Stimulated activated CD8-positive, alpha-beta memory T cell treated with anti-CD3 and anti-CD28 coated beads, Interleukin-2, amount 100 ng/mL, for 48 hours (primary cell): ENCODE measurements around the gene ADRA2B.

ENCODE experiments used
- DNase-seq, 2 donors: peaks; one replicate each; pipeline ENCODE4 v3.0.0-alpha.2; 2020; ENCODE audit warnings: low read depth in 2 of 2

The ADRA2B gene

DNA sequence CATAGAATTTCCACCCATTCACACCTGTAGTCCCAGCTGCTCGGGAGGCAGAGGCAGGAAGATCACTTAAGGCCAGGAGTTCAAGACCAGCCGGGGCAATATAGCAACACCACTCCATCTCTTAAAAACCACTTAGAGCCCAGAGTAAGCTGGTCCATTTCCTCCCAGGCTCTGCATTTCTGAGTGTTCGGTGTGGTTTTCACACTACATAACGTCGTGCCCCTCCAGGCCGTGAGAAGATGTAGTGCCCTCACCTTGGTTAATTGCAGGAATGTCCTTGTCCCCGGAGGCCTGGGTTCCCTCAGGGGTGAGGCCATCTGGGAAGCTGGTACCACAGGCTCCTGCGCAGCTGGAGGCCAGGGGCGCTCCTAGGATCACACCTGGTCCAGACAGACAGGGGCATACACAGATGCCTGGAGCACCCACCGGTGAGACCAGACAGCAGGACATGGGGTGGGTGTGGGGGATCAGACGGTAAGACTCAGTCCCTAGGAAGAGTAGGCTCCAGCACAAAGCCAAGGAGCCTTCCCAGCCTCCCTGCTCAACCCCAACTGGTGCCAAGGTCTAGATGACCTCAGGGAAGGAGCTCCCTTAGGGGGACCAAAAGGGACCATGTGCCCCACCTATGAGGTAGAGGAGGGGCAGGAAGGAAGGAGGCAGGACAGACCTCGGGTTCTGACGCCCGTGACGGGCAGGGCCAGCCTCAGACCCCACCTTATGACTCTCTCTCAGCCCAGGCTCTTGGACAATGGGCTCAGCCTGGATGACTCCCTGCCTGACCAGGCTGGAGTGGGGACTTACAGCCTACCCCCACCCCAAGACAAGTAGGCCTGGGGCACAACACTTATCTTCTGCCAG, 21.2 kb upstream of the ADRA2B start:
- no peak for DNase-seq

DNA sequence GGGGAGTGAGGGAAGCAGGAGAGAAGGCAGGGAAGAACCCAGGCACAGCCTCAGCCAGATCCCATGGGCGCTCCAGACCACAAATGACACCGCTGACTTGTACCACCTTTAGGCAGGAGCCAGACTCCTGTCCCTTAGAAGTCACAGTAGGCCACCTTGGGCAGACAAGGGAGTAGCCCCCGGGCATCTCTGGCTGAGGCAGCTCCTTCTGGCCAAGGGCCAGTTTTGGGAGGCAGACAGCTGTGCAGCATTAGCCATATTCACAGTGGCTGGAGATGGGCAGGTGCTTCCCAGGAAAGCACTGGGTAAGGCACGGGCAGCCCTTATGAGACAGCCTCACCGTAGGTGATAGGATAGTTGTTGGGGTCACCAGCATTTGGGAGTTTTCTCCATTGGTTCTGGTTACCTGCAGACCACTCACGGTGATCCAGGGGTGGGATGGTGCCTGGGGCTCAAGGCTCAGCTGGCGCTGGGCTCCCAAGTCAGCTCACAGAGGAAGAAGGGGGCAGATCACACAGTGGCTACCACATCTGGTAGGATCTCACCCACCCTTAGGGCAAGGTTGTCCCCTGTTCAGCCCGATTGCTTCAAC, 19.9 kb upstream of the ADRA2B start:
- DNase-seq: no peak

DNA sequence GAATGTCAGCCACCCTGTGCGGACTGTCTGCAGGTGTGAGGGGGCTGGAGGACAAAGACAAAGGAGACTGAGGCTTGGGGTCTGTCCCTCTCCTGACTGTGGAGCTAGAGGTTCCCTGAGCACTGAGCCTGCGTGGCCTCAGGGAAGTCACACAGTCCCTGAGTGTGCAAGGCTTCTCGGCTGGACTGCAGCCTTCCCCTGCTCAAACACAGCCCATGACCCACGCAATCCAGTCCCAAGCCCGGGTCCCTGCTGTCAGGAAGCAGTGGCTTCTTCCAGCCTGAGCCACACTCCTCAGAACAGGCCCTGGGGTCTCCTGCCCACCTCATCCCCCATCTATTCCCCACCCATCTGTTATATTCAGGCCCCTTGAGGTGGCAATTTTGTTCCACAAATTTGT, 19.2 kb upstream of the ADRA2B start:
- no peak for DNase-seq

DNA sequence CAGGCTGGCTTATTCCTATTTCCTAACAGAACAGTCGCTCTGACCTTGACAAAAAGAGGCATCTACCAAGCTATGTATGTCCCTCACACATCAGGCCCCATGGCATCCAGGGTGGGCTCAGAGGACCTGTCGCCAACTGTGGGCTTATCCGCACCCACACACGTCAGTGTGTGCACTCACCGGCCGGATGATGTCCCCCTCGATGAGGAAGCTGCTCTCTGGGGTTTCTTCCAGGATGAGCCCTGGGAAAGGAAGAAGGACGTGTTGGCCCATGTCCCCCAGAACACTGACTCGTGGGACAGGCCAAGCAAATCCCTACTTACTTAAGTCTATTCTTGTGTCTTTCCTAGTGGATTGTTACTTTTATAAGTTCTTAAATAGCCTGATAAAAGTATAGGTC, 18.8 kb upstream of the ADRA2B start:
- no peak for DNase-seq

DNA sequence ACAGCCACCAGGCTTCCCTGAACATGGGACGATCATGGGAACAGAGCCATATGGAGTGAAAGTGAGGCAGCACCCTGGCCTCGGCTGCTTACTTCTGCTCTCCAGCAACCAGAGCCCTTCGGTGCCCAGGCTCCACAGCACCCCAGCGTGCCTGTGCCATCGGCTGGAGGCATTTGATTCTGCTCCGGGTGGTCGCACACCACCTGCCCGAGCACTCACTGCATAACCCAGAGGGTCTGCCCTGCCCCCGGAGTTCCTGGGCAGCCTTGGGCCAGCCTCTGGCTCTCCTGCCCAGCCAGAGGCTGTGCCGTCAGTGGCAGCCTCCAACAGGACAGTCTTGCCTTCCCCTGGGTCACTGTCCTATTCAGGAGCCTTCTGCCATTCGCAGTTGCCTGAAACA, 18.1 kb upstream of the ADRA2B start:
- no peak for DNase-seq

DNA sequence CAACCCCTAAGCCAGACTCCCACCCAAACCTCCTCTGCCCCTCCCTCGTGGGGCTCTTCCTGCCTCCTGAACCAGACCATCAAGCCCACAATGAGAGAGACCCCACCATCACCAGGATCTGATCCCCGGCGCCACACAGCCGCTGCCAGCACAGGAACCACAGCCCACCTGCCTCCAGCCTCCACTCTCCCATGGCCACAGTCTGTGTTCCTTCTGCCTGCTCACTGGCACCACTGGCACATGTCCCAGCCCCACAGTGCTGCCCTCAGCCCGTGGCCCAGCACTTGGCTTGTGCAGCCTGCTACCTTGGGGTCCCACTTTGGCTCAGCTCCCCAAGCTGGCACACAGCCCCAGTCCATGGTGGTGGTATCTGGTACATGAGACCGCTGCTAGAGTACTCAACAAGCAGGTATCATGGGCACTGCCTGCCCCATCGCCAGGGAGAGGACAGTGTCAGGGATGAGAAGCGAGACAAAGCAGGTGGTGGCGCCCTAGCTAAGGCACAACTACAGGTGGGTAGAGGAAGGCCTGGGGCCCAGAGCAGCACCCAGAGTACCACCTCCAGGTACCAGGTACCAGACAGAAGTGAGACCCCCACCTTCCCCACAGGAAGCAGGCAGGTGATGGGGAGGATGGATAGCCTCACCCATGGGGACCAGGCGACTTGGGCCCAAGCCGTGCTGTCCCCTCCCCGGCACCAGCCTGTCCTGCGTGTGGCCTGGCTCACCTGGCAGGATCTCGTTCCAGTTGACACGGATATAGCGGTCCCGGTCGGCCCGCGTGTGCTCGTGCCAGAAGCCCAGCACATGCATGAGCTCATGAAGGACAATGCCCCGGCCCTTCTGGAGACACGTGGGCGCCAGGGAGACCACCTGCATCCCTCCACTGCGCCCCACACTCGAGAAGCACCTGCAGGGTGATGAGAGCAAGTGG, 15.7 kb upstream of the ADRA2B start:
- no peak for DNase-seq

DNA sequence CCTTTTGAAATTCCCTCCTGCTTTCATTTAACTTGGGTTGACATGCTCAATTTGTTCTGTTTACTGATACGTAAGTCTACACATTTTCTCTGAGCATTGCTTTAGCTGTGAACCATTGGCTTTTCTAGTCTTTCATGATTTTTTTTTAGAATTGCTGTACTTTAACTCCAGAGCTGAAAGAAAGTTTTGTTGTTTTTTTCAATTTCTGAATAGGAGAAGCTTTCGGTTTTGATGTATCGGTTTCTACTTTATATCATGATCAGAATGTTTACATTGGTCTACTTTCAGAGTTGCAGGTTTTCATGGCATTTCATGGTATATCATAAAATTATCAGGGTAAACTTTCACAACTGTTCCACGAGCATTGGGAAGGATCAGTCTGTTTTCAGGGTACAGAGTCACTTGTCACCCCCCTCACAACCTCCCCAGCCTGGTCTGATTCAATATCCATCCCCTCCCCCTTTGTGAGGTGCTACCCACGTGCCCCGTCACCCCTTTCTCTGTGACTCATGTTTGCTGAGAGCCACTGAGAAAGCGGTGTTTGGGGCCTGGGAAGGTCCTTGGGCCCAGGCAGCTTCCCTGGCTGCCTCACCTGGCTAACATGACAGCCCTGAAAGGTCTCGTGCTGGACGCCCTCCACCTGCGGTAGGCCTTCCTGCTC, 14.9 kb upstream of the ADRA2B start:
- no peak for DNase-seq

DNA sequence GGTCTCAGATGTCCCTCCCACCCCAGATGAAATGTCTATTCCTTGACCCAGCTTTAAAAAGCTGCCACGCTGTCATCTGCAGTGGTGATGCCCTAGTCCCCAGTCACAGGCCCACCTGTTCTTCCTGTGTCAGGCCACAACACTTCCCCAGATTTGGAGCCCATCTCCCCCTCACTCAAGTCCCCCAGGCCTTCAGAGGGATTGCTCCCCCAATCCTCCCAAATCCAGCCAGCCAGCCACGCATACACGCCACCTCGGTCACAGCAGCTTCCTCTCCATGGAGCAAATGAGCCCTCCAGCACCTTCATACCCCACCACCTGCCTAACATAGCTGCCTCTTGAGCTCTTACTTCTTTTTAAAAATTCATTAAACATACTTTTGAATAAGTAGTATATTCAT, 14.1 kb upstream of the ADRA2B start:
- DNase-seq: no peak

DNA sequence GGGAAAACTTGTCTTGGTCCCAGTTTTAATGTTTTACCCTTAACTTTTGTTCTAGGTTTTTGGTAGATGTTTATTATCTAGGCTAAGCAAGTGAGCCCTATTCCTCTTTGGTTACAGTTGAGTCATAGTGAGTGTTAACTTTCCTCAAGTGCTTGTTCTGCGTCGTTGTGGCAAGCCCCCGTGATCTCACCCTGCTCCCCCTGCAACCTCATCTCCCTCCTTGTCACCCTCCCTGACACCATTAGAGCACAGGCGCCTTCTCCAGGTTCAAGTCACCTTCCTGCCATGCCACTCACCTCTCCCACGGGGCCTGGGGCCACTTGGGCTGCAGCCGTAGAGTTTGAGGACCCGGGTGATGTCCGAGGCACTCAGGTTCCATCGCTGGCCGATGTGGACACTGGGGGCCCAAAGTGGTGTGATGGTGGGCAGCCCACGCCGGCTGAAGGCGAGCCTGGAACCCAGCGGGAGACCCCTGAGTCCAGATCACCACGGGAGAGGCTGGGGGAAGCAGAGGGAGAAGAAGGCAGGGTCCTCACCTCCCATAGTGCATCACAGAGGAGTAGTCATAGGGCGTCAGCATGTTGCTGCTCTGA, 13.3 kb upstream of the ADRA2B start:
- DNase-seq: no peak

DNA sequence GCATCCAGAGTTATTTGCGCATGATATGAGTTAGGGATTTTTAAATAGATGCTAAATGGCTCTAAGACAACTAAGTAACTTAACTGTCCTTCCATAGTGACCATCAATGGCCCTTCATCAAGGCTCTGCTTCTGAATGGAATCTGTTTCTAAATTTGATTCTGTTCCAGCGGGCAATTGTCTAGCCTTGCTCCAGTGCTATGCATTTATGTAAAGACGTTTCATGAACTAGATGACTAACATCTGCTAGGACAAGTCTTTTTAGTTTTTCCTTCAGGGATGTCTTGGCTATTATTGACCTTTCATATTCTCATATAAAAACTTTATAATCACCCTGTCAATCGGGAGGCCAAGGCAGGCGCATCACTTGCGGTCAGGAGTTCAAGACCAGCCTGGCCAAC, 12.1 kb upstream of the ADRA2B start:
- DNase-seq: no peak

DNA sequence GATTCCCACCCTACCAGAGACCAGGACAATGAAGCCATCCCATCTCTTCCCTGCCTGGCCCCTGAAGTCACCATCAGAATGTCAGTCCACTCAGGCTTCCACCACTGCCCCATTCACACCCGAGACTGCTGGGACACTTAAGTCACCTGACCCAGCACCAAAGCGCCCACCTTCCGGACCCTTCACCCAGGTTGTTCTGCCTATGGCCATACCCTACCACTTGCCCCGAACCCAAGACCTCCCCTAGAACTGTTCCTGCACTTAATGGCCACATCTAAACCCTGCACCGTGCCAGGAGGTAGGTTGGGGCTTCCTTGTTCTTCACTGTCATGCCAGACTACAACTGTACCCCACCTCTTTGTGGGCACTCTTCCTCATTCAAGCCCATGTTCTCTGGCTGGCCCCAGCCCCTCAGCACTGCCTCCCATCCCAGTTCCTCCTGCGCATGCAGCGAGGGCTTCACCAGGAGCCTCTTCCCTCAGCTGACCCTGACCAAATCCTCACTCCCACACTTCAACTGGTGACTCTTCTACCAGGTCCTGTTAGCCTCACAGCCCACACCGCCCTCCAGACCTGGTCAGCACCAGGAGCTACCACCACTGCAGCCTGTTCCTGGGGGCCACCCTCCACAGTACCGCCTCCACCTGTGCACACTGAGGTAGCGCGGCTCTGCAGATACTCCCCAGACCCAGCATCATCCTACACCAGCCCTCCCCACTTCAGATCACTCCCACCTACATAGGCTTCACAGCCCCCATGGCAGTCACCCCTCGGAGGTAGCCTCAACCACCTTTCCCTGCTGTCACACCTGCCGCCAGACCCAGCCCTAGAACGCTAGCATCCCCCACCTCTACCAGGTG, 8.3 kb upstream of the ADRA2B start:
- DNase-seq: no peak

DNA sequence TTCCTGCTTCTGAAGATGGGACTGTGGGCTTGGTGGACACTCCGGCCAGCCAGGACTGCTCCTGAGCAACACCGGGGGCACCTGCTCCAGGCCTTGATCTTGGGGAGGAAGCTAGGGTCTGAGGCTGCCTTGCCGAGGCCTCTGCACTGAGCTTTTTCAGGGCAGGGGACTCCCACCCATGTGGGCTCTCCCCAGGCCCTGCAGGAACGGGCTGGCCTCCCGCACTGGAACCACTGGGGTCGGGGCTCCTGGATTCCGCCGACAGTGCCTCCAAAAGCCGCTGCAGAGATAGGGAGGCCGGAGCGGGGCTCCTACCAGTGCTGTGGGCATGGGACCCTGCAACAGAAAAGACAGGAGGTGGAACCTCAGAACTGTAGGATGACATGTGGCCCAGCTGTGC, 7.6 kb upstream of the ADRA2B start:
- DNase-seq: no peak

DNA sequence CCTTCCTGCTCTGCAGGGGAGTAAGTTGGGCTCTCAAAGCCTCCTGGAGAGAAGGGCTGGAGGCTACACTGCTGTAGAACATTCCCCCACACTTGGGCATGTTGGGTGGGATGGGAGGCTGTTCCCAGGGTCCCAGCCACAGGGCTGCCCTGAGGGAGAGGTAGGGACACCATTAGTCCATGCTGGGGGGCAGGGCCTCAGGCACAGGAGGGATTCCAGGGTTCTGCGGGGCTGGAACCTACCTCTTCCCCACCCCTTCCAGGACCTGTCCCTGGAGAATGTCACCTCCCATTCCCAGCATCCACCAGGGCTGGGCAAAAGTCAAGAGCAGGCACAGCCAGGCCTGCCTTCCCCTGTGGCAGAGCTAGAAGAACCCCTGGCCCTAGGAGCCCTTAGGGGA, 6.9 kb upstream of the ADRA2B start:
- DNase-seq: no peak

DNA sequence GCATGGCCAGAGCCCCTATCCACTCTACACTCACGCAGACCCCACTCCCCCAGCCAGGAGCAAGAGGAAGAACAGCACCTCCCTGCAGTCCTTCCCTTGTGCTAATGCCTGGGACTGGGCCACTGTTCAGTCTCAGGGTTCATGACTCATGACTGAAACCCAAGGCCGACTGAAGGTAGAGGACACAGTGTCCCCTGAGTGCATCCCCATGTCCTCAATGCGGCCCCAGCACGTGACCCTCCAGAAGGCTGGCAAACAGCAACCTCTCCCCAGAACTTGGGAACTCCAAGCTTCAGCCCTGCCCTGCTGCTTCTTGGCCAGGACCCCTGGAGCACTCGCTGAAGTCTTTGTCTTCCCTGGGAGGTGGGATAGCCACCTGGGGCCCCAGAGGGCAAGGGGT, 6.0 kb upstream of the ADRA2B start:
- DNase-seq: no peak

DNA sequence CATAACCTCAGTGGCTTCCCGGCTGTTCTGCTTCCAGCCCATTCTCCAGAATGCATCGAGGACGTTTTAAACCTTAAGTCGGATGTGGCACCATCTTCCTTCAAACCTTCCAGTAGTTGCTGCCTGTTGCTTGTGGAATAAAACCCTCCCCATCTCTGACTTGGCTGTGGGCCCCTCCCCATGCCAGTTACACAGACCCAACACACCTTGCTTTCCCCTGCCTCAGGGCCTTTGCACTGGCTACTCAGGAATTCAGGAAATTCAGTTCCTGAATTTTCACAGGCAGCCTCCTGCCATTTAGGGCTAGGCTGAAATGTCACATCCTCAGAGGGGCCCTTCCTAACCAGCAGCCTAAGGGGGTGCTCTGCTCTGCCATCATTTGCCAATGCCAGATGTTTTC, 5.0 kb upstream of the ADRA2B start:
- no peak for DNase-seq

DNA sequence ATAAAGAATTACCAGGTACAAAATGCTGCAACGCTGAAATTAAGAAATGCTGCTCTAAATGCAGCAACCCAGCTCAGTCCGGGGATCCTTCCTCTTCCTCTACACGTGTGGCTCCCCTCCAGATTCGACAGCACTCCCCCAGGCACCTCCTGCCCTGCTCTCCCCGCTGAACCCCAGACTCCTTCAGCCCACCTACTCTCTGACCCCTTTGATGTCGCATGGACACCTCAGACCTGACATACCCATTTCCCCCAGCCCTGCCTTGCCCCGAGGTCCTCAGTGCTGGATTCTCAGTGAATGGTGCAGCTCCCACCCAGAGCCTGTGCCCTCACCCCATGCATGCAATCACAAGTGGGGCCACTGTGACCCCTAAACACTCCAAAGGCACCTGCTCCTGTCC, 4.6 kb upstream of the ADRA2B start:
- no peak for DNase-seq

DNA sequence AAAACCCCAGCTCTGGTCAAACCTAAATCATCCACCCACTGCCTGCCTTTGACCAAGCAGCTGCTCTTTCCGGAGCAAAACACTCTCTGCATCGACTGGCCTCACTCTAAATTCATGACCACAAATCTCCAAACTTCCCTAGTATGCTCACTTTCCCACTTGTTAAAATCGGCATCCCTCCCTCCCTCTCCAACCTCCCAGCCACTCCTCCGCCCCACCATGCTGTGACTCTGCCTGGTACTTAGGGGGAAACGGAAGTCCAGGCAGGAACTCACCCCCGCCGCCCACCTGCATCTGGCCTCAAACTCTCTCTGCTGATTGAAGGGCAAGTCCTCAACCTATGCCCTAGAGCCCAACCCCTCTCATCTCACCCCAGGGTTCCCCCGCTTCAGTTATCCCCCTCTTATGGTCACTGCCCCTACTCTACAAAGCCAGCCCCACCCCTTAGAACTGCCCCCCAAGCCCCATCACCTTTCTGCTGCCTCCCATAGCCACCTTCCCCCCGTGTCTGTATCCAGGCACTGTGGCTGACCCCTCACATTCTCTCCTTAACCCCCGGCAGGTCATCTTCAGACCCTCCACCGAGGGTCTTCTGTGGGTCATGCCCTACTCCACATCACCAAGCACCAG, 3.8 kb upstream of the ADRA2B start:
- DNase-seq: no peak

DNA sequence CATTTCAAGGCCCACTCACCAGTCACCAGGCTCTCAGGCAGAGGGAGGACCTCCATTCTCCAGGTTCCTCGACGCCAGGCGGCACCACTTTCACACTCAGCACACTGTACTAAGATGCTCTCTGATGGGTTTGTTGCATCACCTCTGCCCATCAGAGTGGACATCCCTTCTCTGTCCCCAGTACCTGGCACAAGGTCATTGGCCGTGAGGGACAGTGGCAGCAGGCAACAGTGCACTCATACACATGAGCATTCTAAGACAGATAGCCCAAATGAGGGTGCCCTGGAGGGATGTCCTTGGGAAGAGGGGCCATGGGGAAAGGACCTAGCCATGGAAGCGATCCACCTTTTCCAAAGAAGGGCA, 3.0 kb upstream of the ADRA2B start:
- DNase-seq: no peak

DNA sequence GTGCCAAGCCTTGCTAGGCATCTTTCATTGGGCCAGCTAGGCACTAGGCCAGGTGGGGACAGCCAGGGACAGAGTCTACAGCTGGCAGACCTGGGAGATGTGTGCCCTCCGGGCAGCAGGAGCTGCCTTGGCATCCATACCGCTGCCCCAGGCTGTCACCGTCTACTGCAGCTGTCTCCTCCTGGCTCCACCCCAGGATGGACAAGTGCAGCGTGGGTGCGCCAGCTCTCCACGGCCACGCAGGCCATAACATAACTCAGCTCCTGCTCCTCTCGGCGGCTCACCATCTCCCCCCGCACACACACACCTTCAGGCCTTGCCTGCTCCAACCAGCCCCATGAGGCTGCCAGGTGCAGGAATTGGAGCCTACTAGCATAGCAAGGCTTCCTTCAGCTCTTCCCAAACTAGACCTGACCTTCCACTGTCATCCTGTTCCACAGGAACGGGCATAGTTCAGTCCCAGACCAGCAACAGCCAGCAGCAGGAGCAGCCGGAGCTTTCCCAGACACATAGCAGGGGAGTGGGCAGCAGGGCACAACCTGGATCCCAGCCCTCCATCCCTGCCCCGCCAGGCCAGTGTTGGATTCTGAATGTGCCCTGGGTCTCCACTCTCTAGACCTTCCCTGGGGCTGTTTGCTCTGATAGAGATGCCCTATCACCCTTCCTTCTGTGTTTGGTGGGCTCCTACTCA, 2.5 kb upstream of the ADRA2B start:
- DNase-seq: no peak
